ENCODE results near the gene SCFD1.

GRCh38 chr14:30573966-30574365 is 48.2 kb upstream of the SCFD1 start:
- TF ChIP-seq, protein P1, sequence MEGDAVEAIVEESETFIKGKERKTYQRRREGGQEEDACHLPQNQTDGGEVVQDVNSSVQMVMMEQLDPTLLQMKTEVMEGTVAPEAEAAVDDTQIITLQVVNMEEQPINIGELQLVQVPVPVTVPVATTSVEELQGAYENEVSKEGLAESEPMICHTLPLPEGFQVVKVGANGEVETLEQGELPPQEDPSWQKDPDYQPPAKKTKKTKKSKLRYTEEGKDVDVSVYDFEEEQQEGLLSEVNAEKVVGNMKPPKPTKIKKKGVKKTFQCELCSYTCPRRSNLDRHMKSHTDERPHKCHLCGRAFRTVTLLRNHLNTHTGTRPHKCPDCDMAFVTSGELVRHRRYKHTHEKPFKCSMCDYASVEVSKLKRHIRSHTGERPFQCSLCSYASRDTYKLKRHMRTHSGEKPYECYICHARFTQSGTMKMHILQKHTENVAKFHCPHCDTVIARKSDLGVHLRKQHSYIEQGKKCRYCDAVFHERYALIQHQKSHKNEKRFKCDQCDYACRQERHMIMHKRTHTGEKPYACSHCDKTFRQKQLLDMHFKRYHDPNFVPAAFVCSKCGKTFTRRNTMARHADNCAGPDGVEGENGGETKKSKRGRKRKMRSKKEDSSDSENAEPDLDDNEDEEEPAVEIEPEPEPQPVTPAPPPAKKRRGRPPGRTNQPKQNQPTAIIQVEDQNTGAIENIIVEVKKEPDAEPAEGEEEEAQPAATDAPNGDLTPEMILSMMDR (conservative IDR thresholded peaks at IDR 0.05; ENCODE audit: low read depth, low read length), result no peak
- TF ChIP-seq EZH2 (IDR thresholded peaks at IDR 0.05; ENCODE audit: borderline replicate concordance, low read depth, low read length, poor library complexity, severe bottlenecking), result no peak
